Smooth muscle cell (in vitro differentiated cells): ENCODE results near the gene RAC3. TPM values are rescaled to one million over a fixed set of nuclear protein-coding genes. Genes with fewer than 3 reads are reported as not detected.

Source experiments
- DNase-seq: peaks from one replicate; lab custom pipeline; 2025; ENCODE audit not compliant: unreplicated experiment; lab: John Stamatoyannopoulos, UW
- H2AFZ ChIP-seq: fragments of 200-600 bp; sonication (generic); 2 replicates; pipeline ENCODE4 v1.6.0; 2016; ENCODE audit warnings: antibody characterized with exemption, low read depth, mild to moderate bottlenecking
- H3F3A ChIP-seq: fragments of 200-600 bp; sonication (generic); 2 replicates; pipeline ENCODE4 v1.6.0; 2017; ENCODE audit warnings: antibody characterized with exemption, low read depth
- H3K27ac ChIP-seq: fragments of 200-600 bp; sonication (generic); 2 replicates; pipeline ENCODE4 v1.5.1; 2016; ENCODE audit warnings: low read depth, mild to moderate bottlenecking
- H3K27me3 ChIP-seq: fragments of 200-600 bp; sonication (generic); 2 replicates; pipeline ENCODE4 v1.6.1; 2016; ENCODE audit warnings: low read depth, mild to moderate bottlenecking
- H3K36me3 ChIP-seq: fragments of 200-600 bp; sonication (generic); 2 replicates; pipeline ENCODE4 v1.5.1; 2016; ENCODE audit warnings: low read depth
- H3K4me1 ChIP-seq: fragments of 200-600 bp; sonication (generic); 2 replicates; pipeline ENCODE4 v1.5.1; 2016; ENCODE audit warnings: low read depth
- H3K4me2 ChIP-seq: fragments of 200-600 bp; sonication (generic); 2 replicates; pipeline ENCODE4 v1.6.0; 2016; ENCODE audit warnings: mild to moderate bottlenecking
- H3K4me3 ChIP-seq: fragments of 200-600 bp; sonication (generic); 2 replicates; pipeline ENCODE4 v1.5.1; 2016; ENCODE audit warnings: mild to moderate bottlenecking
- H3K79me2 ChIP-seq: fragments of 200-600 bp; sonication (generic); 2 replicates; pipeline ENCODE4 v1.6.0; 2016; ENCODE audit warnings: low read depth, mild to moderate bottlenecking
- H3K9ac ChIP-seq: fragments of 200-600 bp; sonication (generic); 2 replicates; pipeline ENCODE4 v1.6.0; 2016; ENCODE audit warnings: low read depth
- H3K9me3 ChIP-seq: fragments of 200-600 bp; sonication (generic); replicated peaks from 2 replicates; pipeline ENCODE4 v1.5.1; 2016; ENCODE audit warnings: low read depth
- H4K20me1 ChIP-seq: fragments of 200-600 bp; sonication (generic); 2 replicates; pipeline ENCODE4 v1.6.0; 2016; ENCODE audit warnings: low read depth
- CTCF ChIP-seq: fragments of 200-600 bp; sonication (generic); IDR thresholded peaks from 2 replicates; pipeline ENCODE4 v1.5.1; 2017; ENCODE audit warnings: borderline replicate concordance, mild to moderate bottlenecking, antibody characterized with exemption; ENCODE audit not compliant: insufficient read depth, poor library complexity, severe bottlenecking
- WGBS: methylation state at CpG from one replicate; pipeline ENCODE4 v1.1.7; 2016; ENCODE audit warnings: low lambda C conversion rate; 5-methylcytosine and 5-hydroxymethylcytosine counted together
- polyA plus RNA-seq: library from polyadenylated mRNA; unstranded; fragments of >200 nt; fragmentation: Nextera tagmentation; extraction: Ambion mirVana; gene quantifications from 2 replicates; pipeline ENCODE4 v1.2.1, GENCODE V29; 2016
- total RNA-seq: library from RNA; depleted of rRNA; stranded (reverse); fragments of >200 nt; gene quantifications from 2 replicates; pipeline ENCODE4 v1.2.3, GENCODE V29; 2014

Gene RAC3
- total and polyA plus RNA-seq, 2 experiments from 2014 or later = 15.3 to 33.0 TPM

- Histone ChIP-seq H3F3A (no peaks in the 10 kb centered on the region), H3K36me3 (no peaks in the 10 kb centered on the region), H4K20me1 (no peaks in the 10 kb centered on the region), H3K4me2 (no peak overlapping the region), H3K79me2 (peaks cover 3% of the 10 kb centered on the region), H3K4me1 (no peaks in the 10 kb centered on the region), H3K4me3 (no peak overlapping the region), H2AFZ (no peak overlapping the region), H3K27ac (no peak overlapping the region), H3K9ac (no peak overlapping the region), H3K27me3 (no peaks in the 10 kb centered on the region), H3K9me3 (no peaks in the 10 kb centered on the region)
- WGBS = 90% methylated on average over 13 of the region's 17 CpGs
- no peak for DNase-seq
- TF ChIP-seq CTCF = no peak
These were observed 26.9 kb downstream of the RAC3 start for GRCh38 chr17:82058230-82058854.

- H3F3A ChIP-seq = no peaks in the 10 kb centered on the region
- no peak for DNase-seq
- no peak overlapping the region for H3K27ac ChIP-seq
- H4K20me1 ChIP-seq = no peaks in the 10 kb centered on the region
- H3K36me3 ChIP-seq = no peaks in the 10 kb centered on the region
- peaks cover under 1% of the 10 kb centered on the region for H3K79me2 ChIP-seq
- no peak for TF ChIP-seq CTCF
- no peaks in the 10 kb centered on the region for H3K27me3 ChIP-seq
- no peak overlapping the region for H2AFZ ChIP-seq
- no peaks in the 10 kb centered on the region for H3K9me3 ChIP-seq
- H3K4me2 ChIP-seq = no peak overlapping the region
- no peaks in the 10 kb centered on the region for H3K4me1 ChIP-seq
- no peak overlapping the region for H3K9ac ChIP-seq
- no peak overlapping the region for H3K4me3 ChIP-seq
- WGBS = 92% methylated on average over 9 of the region's 10 CpGs
These were observed 27.4 kb downstream of the RAC3 start for GRCh38 chr17:82058855-82059249.

GRCh38 chr17:82059272-82060000 lies 28.0 kb downstream of the RAC3 start:
- Histone ChIP-seq H3K36me3 (no peaks in the 10 kb centered on the region), H3K4me3 (no peak overlapping the region), H3K4me2 (no peak overlapping the region), H2AFZ (no peak overlapping the region), H3K9ac (no peak overlapping the region), H3K79me2 (peaks cover 5% of the 10 kb centered on the region), H3K9me3 (no peaks in the 10 kb centered on the region), H3K27ac (no peak overlapping the region), H4K20me1 (no peaks in the 10 kb centered on the region), H3K27me3 (no peaks in the 10 kb centered on the region), H3F3A (no peaks in the 10 kb centered on the region), H3K4me1 (no peaks in the 10 kb centered on the region)
- DNase-seq = no peak
- no peak for TF ChIP-seq CTCF
- 93% methylated on average over 19 of the region's 19 CpGs for WGBS

GRCh38 chr17:82060001-82060380 lies 28.5 kb downstream of the RAC3 start:
- Histone ChIP-seq H3K27ac (no peak overlapping the region), H3K9me3 (no peaks in the 10 kb centered on the region), H3K4me2 (no peak overlapping the region), H2AFZ (no peak overlapping the region), H3K9ac (no peak overlapping the region), H3K4me1 (peaks cover 5% of the 10 kb centered on the region), H3K4me3 (no peak overlapping the region), H3K36me3 (no peaks in the 10 kb centered on the region), H3K27me3 (no peaks in the 10 kb centered on the region), H4K20me1 (no peaks in the 10 kb centered on the region), H3K79me2 (peaks cover 5% of the 10 kb centered on the region), H3F3A (no peaks in the 10 kb centered on the region)
- DNase-seq = no peak
- WGBS = 97% methylated on average over 16 of the region's 16 CpGs
- TF ChIP-seq CTCF = no peak
